HG03469 (cell line): Measurements from ENCODE around the gene TULP1.
"Not testable (repeated sequence)": the region's sequence is repeated elsewhere in the genome, so short reads cannot be mapped to it uniquely, and the experiment has no call there.

Source experiments
- ATAC-seq: cut with Tn5 transposase; IDR thresholded peaks from one replicate; pipeline ENCODE4 v1.9.1; 2021; ENCODE audit warnings: mild to moderate bottlenecking, moderate library complexity, moderate number of reproducible peaks; ENCODE audit not compliant: unreplicated experiment

TULP1 gene

DNA sequence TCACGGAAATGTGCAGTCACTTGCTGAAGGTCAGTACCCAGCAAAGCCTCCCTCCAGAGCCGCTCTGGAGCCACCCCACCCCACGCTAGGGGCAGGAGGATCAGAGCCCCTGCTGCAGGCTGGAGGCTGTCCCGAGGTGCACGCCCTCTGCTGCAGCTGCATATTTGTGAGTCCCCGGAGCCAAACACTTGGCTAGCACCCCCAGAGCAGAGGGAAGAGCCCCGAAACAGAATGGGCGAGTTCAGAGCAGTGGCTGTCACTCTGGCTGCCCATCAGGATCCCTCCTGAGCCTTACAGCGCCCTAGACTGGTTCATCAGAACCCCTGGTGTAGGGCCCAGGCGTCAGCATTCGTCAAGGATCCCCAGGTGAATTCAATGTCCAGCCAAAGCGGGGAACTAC lies 9.5 kb upstream of the TULP1 start:
- ATAC-seq = no peak

DNA sequence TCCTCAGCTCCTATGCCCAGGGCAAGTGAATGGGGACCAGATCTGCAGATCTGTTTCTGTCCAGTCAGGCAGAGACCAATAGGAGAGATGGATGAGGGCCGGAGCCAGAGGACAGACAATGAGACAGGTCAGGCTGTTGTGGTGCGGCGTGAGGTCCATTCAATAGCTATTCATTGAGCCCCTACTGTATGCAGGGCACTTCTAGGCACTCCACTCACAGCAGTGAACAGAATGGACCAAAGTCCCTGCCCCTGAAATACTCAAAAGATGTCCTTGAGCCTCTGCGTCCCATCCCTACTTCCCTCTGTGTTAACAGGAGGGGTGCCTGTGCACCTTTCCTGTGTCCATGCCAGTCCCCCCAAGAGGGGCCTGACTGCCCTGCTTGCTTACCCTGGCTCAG lies 8.5 kb upstream of the TULP1 start:
- no peak for ATAC-seq

DNA sequence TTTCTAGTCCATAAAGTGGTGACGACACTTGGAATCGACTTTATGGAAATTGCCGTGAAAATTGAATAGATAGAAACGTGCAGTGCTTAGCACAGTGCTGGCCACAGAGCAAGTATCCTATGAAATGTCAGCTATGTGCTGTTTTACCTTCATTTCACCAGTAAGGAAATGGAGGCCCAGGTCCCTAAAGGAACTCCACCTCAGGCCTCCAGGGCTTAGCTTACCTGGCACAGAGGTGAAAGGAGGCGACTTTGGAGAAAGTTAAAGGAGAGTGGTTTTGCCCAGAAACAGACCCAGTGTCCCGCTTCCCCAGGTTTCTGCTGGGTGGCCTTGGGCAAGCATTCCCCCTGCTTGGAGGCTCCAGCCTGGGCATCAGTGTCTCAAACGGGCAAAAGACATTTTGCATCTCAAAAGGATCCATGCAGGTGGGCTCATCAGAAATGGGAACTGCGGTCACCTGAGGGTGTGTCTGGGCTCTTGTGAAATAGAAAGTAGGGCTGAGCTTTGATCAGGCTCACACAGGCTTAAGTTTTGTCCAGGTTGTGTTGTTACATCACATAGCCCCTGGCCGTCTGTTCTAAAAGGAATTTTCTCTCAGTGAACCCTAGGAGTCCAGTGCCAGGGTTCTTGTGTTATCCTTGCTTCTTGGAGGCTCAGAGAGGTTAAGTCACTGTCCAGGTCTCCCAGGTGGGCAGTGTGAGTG lies 6.8 kb upstream of the TULP1 start:
- no peak for ATAC-seq

DNA sequence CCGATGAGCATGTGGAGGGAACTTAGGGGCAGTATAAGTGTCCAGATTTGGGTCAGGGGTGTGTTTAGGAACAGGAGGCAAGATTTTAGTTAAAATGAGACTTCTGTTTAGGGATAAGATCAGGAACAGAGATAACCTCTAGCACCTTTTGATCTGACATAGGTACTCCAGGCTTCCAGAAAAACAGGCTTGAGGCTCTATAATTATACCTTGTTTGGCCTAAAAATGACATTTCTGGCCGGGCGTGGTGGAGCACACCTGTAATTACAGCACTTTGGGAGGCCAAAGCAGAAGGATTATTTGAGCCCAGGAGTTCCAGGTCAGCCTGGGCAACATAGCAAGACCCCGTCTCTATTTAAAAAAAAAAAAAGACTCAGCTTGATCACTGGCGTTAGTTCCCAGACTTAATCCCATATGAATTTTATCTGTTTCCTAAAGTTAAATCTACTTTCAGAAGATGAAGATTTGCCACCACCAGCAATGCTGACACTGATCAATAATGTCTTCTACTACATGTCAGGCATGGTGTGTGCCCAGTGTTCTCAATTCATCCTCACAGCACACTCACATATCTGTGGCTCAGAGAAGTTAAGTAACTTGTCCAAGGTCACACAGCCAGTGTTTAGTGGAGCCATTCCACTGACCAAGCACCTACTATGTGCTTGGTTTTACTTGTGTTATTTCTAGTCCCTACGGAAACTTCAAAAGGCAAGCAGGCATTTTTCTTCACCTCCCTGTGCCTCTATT lies 6.0 kb upstream of the TULP1 start:
- ATAC-seq = no peak

DNA sequence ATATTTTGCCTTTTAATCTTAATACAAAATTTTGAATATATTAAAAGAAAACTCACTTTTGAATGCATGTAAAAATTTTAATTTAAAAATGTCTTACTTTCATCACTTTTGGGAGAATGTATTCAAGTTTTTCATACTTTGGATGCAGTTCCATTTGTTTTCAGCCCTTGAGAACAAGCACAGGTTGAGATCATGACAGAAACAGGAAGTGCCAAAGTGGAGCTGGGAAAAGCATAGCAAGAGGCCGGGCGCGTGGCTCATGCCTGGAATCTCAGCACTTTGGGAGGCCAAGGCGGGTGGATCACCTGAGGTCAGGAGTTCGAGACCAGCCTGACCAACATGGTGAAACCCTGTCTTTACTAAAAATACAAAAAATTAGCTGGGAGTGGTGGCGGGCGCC lies 5.3 kb upstream of the TULP1 start:
- not testable (repeated sequence) for ATAC-seq

DNA sequence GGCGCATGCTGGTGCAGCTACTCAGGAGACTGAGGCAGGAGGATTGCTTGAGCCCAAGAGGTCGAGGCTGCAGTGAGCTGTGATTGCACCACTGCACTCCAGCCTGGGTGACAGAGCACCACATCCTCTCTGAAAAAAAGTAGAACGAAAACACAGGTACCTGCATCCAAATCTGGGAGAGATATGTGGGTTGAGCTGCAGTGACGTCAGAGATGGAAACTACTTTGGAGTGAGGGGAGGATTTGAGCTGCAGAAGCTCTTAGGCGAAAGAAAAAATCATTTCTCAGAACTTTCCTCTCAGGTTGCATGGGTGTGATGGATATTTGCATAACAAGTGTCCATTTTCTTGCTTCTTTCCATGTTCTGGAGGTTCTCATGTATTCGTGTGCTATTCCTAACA lies 4.0 kb upstream of the TULP1 start:
- no peak for ATAC-seq

DNA sequence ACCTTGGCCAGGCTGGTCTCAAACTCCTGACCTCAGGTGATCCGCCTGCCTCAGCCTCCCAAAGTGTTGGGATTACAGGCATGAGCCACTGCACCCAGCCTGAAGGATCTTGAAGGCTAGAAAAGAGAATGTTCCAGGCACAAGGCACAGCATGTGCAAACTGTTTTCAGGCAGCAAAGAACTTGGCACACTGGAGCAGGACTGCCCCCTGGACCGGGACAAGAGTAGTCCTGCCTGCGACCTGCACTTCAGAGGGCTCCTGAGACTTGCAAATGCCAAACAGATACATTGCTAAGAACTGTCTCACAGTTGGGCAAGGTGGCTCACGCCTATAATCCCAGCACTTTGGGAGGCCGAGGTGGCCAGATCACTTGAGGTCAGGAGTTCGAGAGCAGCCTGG lies 3.2 kb upstream of the TULP1 start:
- ATAC-seq = not testable (repeated sequence)

DNA sequence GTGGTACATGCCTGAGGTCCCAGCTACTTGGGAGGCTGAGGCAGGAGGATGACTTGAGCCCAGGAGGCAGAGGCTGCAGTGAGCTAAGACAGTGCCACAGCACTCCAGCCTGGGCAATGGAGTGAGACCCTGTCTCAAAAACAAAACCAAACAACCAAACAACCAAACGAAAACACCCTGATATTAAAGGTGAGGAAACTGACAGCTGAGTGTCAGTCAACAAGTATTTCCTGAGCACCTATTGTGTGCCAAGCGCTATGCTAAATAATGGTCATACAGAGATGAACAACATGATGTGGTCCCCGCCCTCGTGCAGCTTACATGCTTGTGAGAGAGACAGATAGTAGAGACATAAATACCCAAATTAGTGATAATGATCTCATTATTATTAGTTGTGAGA lies 1.9 kb upstream of the TULP1 start:
- no peak for ATAC-seq

DNA sequence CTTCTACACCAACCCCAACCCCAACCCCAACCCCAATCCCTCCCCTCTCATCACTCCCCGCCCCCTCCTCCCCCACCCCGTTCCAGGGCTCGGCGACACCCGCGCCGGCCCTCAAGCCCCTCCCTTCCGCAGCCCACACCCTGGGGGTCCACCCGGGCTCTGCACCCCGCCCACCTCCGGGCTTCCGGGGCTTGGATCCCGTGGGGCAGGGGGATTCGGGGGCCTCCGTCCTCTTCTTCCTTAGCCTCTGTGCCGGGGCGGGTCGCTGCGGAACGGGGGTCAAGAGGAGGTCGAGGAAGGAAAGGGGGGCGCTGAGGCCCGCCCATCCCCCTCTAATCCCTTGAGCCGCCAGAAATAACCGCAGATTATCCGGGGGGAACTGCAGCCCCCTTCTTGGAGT lies 690 bp downstream of the TULP1 start:
- no peak for ATAC-seq

DNA sequence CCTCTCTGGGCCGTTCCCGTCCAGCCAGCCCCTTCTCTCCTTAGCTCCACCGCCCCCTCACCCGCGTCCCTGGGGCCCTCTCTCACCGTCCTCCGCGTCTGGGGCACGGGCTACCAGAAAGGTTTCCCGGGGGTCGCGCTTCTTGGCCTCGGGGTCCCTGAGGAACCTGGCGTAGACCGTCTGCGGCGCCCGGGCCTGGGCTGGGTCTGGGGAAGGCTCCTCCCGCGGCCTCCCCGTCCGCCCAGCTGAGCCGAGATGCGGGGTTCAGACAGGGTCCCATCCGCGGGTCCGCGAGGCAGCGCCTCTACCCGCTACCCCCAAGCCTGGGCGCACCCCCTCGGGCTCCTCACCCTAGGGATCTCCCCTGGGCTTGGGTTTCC lies 1.1 kb downstream of the TULP1 start:
- no peak for ATAC-seq

DNA sequence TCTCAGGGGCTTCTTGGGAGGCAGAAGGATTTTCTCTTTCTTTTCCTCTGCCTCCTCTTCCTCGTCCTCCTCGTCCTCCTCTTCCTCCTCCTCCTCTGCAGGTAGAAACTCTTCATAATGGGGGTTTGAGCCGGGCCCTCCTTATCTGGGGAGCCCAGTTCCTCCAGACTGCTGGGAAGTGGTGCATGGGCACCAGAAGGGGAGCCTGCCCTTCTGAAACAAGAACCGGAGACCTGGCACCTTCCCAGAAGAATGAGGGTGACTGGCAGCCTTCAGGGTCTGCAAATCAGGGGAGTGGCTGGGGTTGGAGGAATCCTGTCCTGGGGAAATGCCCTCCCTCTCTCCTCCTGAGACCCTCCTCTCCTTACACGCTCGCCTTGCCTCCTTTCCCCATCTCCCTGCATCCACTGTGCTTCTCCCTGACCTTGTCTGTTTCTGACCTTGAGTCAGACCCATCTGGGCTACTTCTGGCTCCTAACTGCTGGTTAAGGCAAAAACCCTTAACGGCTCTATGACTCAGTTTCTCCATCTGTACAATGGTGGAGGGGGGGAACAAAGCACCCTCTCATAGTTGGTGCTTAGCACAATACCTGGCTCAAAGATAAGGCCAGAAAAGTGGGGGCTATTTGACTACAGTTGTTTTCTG lies 1.7 kb downstream of the TULP1 start:
- no peak for ATAC-seq

DNA sequence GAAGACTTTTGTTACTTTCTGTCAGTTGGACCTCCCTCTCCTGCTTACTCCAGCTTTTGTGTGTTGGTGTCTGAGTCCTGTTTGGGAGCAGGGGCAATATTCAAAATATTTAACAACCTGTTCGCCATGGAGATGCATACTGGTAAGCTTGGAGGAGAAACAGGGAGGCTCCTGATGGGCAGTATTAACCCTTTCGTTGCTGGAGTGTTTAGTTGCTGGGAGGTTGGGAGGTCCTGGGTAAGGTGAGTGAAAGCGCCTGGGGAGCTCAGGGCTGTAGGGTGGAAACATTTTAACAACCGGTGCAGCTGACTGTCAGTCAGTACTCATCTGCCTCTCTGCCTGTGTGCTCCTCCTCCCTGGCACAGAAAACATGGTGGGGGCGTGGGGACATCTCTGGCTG lies 4.2 kb downstream of the TULP1 start:
- no peak for ATAC-seq

DNA sequence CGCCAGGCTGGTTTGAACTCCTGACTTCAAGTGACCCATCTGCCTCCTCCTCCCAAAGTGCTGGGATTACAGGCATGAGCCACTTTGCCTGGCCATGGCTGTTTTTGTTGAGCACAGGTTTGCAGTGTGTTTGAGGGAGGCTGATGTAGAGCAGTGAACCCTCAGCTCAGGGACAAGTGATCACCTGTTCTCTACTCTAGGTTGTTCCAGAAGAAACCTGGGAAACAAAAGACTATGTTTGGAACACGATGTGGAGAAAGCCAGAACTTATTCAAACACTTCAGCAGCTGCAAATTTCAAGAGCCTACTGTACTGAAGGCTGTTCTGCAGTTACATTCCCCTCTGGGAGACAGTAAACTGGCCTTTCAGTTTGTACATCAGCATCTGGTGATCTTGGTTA lies 4.7 kb downstream of the TULP1 start:
- no peak for ATAC-seq

DNA sequence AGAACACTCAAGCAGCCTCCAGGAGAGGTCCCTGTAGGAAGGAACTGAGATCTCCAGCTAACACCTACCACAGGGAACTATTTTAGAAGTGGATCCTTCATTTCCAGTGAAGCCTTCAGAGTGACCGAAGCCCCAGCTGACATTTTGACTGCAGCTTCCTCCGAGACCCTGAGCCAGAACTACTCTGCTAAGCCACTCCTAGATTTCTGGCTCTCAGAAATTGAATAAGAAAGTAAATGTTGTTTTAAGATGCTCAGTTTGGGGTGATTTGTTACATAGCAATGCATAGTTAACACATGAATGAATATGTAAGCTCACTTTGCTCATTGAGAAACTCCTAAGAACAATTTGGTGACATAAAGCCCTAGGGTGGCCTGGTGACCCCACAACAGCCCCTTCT lies 5.5 kb downstream of the TULP1 start:
- no peak for ATAC-seq

DNA sequence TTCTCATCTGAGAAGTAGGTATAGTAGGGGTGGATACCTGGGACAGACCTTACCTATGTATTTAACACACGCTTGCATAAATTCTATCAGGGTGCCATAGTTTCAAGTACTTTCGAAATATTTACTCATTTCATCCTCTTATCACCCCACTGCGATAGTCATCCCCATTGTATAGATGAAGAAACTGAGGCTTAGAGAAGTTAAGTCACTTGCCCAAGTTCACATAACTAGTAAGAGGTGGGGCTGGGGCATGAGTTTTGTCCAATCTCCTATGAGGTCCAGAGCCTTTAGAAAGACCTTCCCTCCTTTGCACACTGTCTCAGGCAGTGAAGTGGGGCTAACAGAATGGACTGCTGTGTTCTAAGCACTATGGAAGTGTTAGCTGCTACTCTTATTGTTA lies 6.2 kb downstream of the TULP1 start:
- ATAC-seq = no peak

DNA sequence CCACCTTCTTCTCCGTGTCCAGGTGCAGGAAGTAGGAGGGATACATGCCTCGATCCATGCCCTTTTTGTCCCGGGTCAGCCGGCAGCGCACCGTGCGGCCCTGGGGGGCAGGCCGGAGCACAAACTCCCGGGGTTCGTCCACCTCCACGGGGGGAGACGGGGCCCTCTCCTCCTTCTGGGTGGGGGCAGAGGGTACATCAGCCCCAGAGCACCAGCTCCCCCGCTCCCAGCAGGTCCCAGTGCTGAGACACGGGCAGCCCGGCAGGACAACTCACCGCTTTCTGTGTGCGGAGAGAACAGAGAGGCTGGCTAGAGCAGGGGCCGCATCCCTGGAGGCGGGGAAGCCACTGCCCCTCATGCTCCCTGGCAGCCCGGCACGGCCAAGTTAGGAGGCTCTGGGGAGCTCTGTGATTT lies 6.7 kb downstream of the TULP1 start:
- no peak for ATAC-seq

DNA sequence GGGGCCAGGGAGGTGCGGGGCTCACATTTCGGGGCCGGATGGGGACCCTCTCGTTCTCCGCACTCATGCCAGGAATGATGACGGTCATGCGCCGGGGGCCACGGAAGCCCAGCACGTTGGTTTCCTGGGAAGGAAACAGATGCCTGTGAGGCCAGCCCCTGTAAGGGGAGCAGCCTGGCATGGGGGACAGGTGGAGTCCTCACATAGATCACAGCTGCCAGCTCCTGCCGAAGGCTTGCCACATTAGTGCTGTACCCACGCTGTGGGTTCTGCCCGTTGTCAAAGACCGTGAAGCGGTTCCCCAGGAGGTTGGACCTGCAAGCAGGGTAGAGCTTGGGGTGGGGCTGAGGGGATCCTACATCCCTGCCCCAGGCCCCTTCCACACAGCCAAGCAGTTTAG lies 9.2 kb downstream of the TULP1 start:
- ATAC-seq = no peak

DNA sequence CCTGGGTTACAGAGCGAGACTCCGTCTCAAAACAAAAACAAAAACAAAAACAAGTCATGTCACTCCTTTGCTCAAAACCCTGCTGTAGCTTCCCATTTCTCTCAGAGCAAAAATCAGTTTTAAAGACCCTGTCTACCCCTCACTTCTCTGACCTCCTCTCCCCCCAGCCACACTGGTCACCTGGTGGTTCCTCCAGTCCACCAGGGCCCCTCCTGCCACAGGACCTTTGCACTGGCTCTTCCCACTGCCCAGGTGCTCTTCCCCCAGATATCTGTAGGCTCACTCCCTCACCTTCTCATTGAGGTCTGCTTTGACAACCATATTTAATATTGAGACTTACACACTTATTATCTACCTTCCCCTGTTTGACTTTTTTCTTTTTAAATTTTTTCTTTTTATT lies 10.9 kb downstream of the TULP1 start:
- ATAC-seq = no peak

DNA sequence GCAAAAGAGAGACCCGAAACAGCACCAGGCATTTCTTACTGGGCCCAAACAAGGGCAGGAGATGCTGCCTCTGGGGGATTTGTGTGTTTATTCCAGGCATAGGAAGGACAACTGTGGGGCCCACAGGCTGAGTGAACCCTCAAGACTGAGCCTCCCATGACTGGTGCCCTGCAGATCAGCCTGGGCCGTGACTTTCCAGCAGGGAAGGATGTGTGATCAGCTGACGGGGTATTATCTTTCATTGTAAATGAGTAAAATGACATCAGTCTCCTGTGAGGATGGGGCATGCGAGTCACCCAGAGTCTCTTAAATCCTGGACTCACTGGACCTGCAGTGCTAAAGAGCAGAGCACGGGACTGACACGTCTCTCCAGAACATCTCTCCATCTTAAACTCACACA lies 11.9 kb downstream of the TULP1 start:
- ATAC-seq = no peak

DNA sequence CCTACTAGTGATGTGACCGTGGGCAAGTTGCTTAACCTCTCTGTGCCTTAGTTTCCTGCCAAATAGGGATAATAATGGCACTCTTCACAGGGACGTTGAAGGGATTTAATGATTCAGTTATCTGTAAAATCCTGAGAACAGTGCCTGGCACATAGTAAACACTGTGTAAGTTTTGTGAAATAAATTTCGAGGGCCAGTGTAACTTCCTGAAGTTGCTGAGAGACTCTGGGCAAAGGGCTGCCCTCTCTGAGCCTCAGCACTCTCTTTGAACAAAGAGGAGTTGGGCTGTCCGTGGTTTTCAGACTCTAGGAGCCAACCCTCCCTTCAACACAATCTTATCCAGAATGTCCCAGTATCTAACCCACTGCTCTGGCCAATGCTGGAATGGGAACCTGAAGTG lies 13.3 kb downstream of the TULP1 start:
- ATAC-seq = no peak

DNA sequence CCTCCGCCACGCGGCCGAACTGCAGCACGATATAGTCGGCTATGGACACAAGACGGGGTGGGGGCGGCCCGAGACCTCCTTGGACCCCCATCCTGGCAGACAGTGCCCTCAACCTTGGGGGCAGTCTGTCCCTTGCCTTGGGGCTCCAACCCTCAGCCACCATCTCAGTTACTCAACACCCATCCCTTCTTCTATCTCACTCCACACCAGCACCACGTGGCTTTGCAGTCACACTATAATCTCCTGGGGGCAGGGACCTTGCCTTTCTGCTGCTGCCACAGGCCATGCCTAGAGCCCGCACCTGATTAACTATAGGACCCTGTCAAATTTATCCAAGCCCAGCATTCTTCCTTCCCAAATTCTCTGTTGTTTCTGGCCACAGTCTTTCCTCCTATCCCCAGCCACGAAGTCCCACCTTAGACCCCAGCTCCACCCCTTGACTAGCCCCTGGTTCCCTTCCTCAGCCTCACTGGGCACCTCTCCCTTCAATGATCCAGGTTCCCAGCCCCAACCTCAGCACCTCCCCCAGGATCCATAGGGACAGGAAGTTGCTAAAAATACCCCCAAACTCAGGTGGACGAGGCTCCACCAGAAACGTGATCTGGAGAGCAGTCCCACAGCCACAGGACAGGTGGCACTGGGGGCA lies 14.2 kb downstream of the TULP1 start:
- no peak for ATAC-seq
